Stimulated activated CD8-positive, alpha-beta memory T cell treated with anti-CD3 and anti-CD28 coated beads, Interleukin-12 subunit alpha, Interleukin-12 subunit beta, amount 100 ng/mL, for 1 hour (primary cell): ENCODE data around the gene CCL4.

Source experiments
- DNase-seq: peaks from one replicate; pipeline ENCODE4 v3.0.0-alpha.2; 2020; ENCODE audit warnings: low read depth

Gene CCL4

DNA sequence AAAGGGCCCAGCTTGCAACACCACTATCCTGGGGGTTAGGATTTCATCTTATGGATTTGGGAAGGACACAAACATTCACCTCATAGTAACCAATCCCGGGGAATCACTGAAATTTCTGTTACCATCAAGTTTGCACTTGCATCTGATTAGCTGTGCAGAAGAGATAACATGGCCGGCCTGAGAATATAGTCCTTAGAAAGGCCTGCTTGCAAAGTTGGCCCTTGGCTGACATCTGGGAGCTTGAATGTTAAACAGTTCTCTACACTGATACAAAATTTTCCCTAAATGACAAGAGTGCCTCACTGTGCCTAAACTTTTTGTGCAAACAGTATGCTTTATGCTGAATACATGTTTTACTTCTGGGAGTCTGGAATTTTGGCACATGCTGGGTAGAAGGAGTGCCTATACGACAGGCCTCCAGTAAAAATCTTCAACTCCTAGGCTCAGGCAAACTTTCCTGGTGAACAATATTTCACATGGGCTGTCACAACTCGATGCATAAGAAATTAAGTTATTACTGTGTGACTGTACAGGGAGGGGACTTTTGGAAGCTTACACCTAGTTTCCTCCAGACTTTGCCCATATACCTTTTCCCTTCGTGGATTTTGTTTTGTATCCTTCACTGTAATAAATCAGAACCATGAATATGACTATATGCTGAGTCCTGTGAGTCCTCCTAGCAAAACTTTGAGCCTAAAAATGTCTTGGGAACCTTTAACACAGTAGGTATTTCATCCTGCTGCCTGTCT lies 41.5 kb downstream of the CCL4 start:
- DNase-seq = no peak

GRCh38 chr17:36147601-36148000 lies 44.0 kb downstream of the CCL4 start:
- DNase-seq = no peak

DNA sequence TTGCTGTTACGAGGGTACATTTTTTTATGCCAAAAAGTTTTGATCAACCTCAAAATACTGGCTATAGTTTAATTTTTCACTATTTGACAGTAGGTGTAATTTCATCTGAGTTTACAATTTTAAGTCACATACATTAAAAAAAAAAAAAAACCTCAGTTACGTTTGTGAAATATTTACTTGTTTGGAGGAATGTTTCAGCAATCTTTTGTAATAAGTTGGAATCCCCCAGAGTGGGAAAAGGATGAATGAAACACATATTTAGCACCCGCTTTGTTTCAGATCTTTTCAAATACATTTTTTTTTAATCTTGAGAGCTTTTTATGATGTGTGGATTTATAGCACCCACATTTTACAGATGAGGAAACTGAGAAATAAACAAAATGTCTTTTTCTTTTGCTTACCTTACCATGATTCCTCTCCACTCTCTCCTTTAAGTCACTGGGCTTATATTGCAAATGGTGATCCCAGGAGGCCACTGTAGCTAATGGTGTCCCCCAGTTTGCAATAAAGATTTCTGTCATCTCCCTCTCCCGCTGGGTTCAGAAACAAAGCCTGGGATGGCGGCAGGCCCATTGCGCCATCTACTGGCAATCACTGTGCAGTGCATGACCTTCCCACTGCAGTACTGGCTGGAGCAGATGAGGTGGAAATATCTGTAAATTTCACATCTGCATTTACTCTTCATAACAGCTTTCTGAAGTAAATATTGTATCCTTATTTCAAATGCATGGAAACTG lies 45.1 kb downstream of the CCL4 start:
- DNase-seq = peak; percentile 45

GRCh38 chr17:36149296-36149820 lies 45.7 kb downstream of the CCL4 start:
- DNase-seq = no peak

DNA sequence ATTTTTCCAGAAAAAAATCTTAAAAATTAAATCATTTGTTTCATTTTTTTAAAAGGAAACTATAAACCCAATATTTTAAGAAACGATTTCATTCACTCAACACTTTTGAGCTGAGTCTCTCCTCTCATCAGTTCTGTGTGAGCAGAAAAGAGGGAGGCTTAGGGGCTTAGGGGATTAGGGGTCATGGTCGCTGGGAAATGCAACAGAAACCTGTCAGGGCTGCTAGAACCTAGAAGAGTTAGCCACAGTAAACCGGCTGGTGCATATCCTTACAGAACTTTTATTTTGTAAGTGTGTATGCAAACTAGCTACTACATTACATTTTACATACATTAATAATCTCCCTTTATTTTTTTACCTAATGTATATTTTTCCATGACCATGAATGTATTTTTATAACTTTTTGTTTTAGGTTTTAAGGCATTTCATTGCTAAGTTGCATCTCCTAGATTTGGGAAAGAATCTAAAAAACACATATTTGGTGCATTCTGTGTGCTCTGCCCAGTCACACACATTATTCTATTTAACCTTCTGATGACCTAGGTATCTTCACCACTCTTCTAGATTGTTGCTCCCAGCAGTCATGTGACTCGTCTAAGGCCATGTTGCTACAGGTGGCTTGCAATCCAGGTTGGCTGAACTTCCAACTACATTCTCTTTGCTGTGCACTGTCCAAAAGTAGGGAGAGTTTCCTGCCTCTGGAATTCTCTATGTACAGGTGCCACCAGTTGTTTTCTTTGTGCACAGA lies 48.4 kb downstream of the CCL4 start:
- DNase-seq = no peak

GRCh38 chr17:36152639-36153120 lies 49.1 kb downstream of the CCL4 start:
- DNase-seq = no peak

DNA sequence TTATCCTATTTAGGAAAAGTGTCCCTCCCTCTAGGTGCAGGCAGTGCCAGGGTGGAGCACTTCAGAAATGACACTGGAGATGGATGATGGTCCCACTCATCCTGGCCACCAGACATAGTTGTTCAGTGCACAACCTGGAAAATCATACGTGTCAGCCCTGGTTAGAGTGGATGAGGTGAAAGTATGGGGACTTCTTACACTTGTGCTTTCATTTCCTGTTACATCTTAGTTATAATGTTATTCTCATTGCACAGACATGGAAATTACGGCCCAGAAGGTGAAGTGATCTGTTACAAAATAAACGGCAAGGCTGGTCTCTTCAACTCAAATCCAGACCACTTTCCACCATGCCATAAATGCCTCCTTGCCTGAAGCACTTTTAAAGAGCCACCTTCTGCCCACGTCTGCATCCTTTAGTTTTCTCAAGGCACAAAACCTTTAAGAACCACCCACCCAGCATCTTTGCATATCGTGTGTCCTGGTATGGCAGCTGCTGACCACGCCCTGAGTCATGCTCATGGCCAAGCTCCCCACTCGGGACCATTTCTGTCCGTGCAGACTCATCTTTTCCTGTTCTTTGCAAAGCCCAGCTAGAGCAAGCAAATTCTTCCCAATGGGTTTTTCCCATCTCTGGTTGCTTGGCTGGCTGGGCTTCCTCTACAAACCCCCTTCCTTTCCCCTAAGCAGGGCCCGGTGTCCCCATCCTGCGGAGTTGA lies 50.4 kb downstream of the CCL4 start:
- DNase-seq = no peak
